ENCODE data around the gene FPR3. TPM values are rescaled to one million over a fixed set of nuclear protein-coding genes. Genes with fewer than 3 reads are reported as not detected.

FPR3 gene
- total and polyA plus RNA-seq, 2 donors (not counting 3 experiments of a cell fraction or from before 2014, with no cell fraction given) = not detected

DNA sequence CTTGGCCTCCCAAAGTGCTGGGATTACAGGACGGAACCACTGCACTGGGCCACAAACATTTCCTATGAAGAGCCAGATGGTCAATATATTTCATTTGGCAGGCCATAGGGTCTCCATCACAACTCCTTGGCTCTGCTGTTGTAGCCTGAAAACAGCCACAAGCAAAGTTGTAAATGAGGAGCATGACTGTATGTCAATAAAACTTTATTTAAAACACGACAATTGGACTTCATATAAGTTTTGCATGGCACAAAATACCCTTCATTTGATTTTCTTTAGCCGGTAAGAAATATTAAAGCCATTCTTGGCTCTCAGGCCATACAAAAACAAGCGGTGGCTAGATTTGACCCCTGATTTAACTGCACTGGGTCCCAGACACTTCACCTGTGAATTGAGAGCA lies 40.2 kb upstream of the FPR3 start:
- H4K20me1 ChIP-seq (replicated peaks; ENCODE audit: control insufficient read depth, extremely low read depth, insufficient read depth, low read length) = no peaks in the 10 kb centered on the region
- dilution Hi-C loops (cut with MboI; ENCODE audit: extremely low pct_ligation_motif_present, low sequenced_read_pairs) = no loop called here

DNA sequence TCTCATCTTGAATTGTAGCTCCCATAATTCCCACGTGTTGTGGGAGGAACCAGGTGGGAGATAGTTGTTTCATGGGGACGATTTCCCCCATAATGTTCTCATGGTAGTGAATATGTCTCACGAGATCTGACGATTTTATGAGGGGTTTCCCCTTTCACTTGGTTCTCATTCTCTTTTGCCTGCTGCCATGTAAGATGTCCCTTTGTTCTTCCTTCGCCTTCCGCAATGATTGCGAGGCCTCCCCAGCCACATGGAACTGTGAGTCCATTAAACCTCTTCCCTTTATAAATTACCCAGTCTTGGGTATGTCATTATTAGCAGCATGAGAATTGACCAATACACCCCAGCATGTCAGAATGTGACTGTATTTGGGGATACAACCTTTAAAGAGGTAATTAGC lies 39.4 kb upstream of the FPR3 start:
- no peak overlapping the region for H2AFZ ChIP-seq (ENCODE audit: low read depth, low read length)
- H3K27ac ChIP-seq (ENCODE audit: insufficient read depth, low read depth, low read length) = no peak overlapping the region
- intact Hi-C loops (cut with micrococcal nuclease) (no loop called here), dilution Hi-C loops (cut with MboI; ENCODE audit: extremely low pct_ligation_motif_present, low sequenced_read_pairs) (no loop called here)
- H3K4me1 ChIP-seq (ENCODE audit: control insufficient read depth, extremely low read depth, insufficient read depth, low read length) = no peaks in the 10 kb centered on the region
- no peak for FAIRE-seq
- H3K36me3 ChIP-seq (ENCODE audit: control insufficient read depth in 2 of 2, extremely low read depth in 1 of 2, insufficient read depth in 2 of 2, low read length in 2 of 2) = no peaks in the 10 kb centered on the region
- H4K20me1 ChIP-seq (replicated peaks; ENCODE audit: control insufficient read depth, extremely low read depth, insufficient read depth, low read length) = no peaks in the 10 kb centered on the region
- ChIA-PET CTCF (no interaction called here), POLR2A (no interaction called here)
- no TSS peak for BruUV-seq (replicated peaks)
- no peak for TF ChIP-seq POLR2AphosphoS5 (IDR thresholded peaks at IDR 0.05; ENCODE audit: insufficient read depth, low read depth, low read length)
- TF ChIP-seq, protein P1, sequence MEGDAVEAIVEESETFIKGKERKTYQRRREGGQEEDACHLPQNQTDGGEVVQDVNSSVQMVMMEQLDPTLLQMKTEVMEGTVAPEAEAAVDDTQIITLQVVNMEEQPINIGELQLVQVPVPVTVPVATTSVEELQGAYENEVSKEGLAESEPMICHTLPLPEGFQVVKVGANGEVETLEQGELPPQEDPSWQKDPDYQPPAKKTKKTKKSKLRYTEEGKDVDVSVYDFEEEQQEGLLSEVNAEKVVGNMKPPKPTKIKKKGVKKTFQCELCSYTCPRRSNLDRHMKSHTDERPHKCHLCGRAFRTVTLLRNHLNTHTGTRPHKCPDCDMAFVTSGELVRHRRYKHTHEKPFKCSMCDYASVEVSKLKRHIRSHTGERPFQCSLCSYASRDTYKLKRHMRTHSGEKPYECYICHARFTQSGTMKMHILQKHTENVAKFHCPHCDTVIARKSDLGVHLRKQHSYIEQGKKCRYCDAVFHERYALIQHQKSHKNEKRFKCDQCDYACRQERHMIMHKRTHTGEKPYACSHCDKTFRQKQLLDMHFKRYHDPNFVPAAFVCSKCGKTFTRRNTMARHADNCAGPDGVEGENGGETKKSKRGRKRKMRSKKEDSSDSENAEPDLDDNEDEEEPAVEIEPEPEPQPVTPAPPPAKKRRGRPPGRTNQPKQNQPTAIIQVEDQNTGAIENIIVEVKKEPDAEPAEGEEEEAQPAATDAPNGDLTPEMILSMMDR (IDR thresholded peaks at IDR 0.05; ENCODE audit: extremely low read depth in 1 of 2, insufficient read depth in 1 of 2, low read depth in 1 of 2, low read length in 2 of 2) = no peak
- TF ChIP-seq GATA2 (IDR thresholded peaks at IDR 0.05; ENCODE audit: insufficient read depth, insufficient read length, low read depth, low read length) = no peak
- TF ChIP-seq JUN (IDR thresholded peaks at IDR 0.05; ENCODE audit: borderline replicate concordance, insufficient read depth, insufficient read length, low read depth) = no peak
- TF ChIP-seq MYC (IDR thresholded peaks at IDR 0.05; ENCODE audit: low read depth, low read length) = no peak
- TF ChIP-seq EZH2 (IDR thresholded peaks at IDR 0.05; ENCODE audit: borderline replicate concordance, low read depth, low read length, severe bottlenecking) = no peak
- TF ChIP-seq, protein P2, sequence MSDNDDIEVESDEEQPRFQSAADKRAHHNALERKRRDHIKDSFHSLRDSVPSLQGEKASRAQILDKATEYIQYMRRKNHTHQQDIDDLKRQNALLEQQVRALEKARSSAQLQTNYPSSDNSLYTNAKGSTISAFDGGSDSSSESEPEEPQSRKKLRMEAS (IDR thresholded peaks at IDR 0.05; ENCODE audit: insufficient read depth, insufficient read length) = no peak
- TF ChIP-seq FOS (IDR thresholded peaks at IDR 0.05; ENCODE audit: borderline replicate concordance, insufficient read depth, low read length) = no peak
- no peak for TF ChIP-seq POLR2A (IDR thresholded peaks at IDR 0.05; ENCODE audit: low read depth, low read length)
- peaks cover 1% of the 10 kb centered on the region for H3K9me3 ChIP-seq (replicated peaks; ENCODE audit: control insufficient read depth, insufficient read depth, low read length)
- DNase-seq (ENCODE audit: low read depth, low spot score) = no peak
- no peaks in the 10 kb centered on the region for H3K9me1 ChIP-seq (replicated peaks; ENCODE audit: control insufficient read depth, extremely low read depth, insufficient read depth, low read length)
- no peak overlapping the region for H3K9ac ChIP-seq (replicated peaks; ENCODE audit: extremely low read depth, insufficient read depth, low read length)
- no peaks in the 10 kb centered on the region for H3K79me2 ChIP-seq (ENCODE audit: control insufficient read depth, insufficient read depth, low read length)
- H3K27me3 ChIP-seq (ENCODE audit: control insufficient read depth in 2 of 2, insufficient read depth in 2 of 2, low read length in 2 of 2) = no peaks in the 10 kb centered on the region
- no peak overlapping the region for H3K4me2 ChIP-seq (ENCODE audit: insufficient read depth, low read length)
- no peak overlapping the region for H3K4me3 ChIP-seq (replicated peaks in 1 of 3; ENCODE audit: insufficient read depth in 1 of 3, low read depth in 1 of 3, low read length in 3 of 3)

More for the DNA sequence above, 40.2 kb upstream of the FPR3 start:
- Histone ChIP-seq H3K9me3 (replicated peaks; ENCODE audit: control insufficient read depth, insufficient read depth, low read length) (peaks cover 1% of the 10 kb centered on the region), H3K27me3 (ENCODE audit: control insufficient read depth in 2 of 2, insufficient read depth in 2 of 2, low read length in 2 of 2) (no peaks in the 10 kb centered on the region), H3K27ac (ENCODE audit: insufficient read depth, low read depth, low read length) (no peak overlapping the region), H3K79me2 (ENCODE audit: control insufficient read depth, insufficient read depth, low read length) (no peaks in the 10 kb centered on the region), H2AFZ (ENCODE audit: low read depth, low read length) (no peak overlapping the region), H3K4me2 (ENCODE audit: insufficient read depth, low read length) (no peak overlapping the region), H3K36me3 (ENCODE audit: control insufficient read depth in 2 of 2, extremely low read depth in 1 of 2, insufficient read depth in 2 of 2, low read length in 2 of 2) (no peaks in the 10 kb centered on the region), H3K9ac (replicated peaks; ENCODE audit: extremely low read depth, insufficient read depth, low read length) (no peak overlapping the region), H3K4me1 (ENCODE audit: control insufficient read depth, extremely low read depth, insufficient read depth, low read length) (no peaks in the 10 kb centered on the region), H3K4me3 (replicated peaks in 1 of 3; ENCODE audit: insufficient read depth in 1 of 3, low read depth in 1 of 3, low read length in 3 of 3) (no peak overlapping the region), H3K9me1 (replicated peaks; ENCODE audit: control insufficient read depth, extremely low read depth, insufficient read depth, low read length) (no peaks in the 10 kb centered on the region)
- POLR2A ChIA-PET = no interaction called here
- TF ChIP-seq, protein P1 (IDR thresholded peaks at IDR 0.05; ENCODE audit: extremely low read depth in 1 of 2, insufficient read depth in 1 of 2, low read depth in 1 of 2, low read length in 2 of 2) = no peak
- TF ChIP-seq GATA2 (IDR thresholded peaks at IDR 0.05; ENCODE audit: insufficient read depth, insufficient read length, low read depth, low read length) (no peak), POLR2AphosphoS5 (IDR thresholded peaks at IDR 0.05; ENCODE audit: insufficient read depth, low read depth, low read length) (no peak), JUN (IDR thresholded peaks at IDR 0.05; ENCODE audit: borderline replicate concordance, insufficient read depth, insufficient read length, low read depth) (no peak)
- CTCF ChIA-PET = no interaction called here
- FAIRE-seq (no peak), DNase-seq (ENCODE audit: low read depth, low spot score) (no peak)
- intact Hi-C loops (cut with micrococcal nuclease) = no loop called here
- BruUV-seq (replicated peaks) = no TSS peak

Measured in endothelial cell of umbilical vein (primary cell).